CD4-positive, alpha-beta T cell treated with Interleukin-10 for 1 hour (primary cell): Measurements from ENCODE around the gene CDH23.

Source experiments
- DNase-seq: peaks from one replicate; pipeline ENCODE4 v3.0.0-alpha.2; 2020

Gene CDH23

GRCh38 chr10:71468363-71469094 lies 71.8 kb downstream of the CDH23 start:
- no peak for DNase-seq

- DNase-seq, result no peak
Measured at GRCh38 chr10:71471006-71471405, 74.3 kb downstream of the CDH23 start.

- DNase-seq, result no peak
Measured at GRCh38 chr10:71471957-71472365, 75.2 kb downstream of the CDH23 start.

GRCh38 chr10:71472466-71472865 lies 75.7 kb downstream of the CDH23 start:
- no peak for DNase-seq

- no peak for DNase-seq
Measured at GRCh38 chr10:71472912-71473311, 76.2 kb downstream of the CDH23 start.

- DNase-seq, result no peak
Measured at GRCh38 chr10:71473671-71474599, 77.2 kb downstream of the CDH23 start.

- DNase-seq, result no peak
Measured at GRCh38 chr10:71474702-71475242, 78.1 kb downstream of the CDH23 start.

- no peak for DNase-seq
Measured at GRCh38 chr10:71475243-71475871, 78.6 kb downstream of the CDH23 start.

GRCh38 chr10:71476228-71477011 lies 79.7 kb downstream of the CDH23 start:
- no peak for DNase-seq

GRCh38 chr10:71478173-71478572 lies 81.5 kb downstream of the CDH23 start:
- no peak for DNase-seq

- DNase-seq, result no peak
Measured at GRCh38 chr10:71478813-71479365, 82.2 kb downstream of the CDH23 start.

GRCh38 chr10:71479831-71480230 lies 83.1 kb downstream of the CDH23 start:
- DNase-seq, result no peak

- DNase-seq, result no peak
Measured at GRCh38 chr10:71480662-71481061, 83.9 kb downstream of the CDH23 start.

- no peak for DNase-seq
Measured at GRCh38 chr10:71481746-71482410, 85.2 kb downstream of the CDH23 start.

- no peak for DNase-seq
Measured at GRCh38 chr10:71482620-71483019, 85.9 kb downstream of the CDH23 start.

- DNase-seq, result no peak
Measured at GRCh38 chr10:71483135-71483534, 86.4 kb downstream of the CDH23 start.

- no peak for DNase-seq
Measured at GRCh38 chr10:71483885-71484751, 87.4 kb downstream of the CDH23 start.

- peak; percentile 18 for DNase-seq
Measured at GRCh38 chr10:71486484-71487114, 89.9 kb downstream of the CDH23 start.

- no peak for DNase-seq
Measured at GRCh38 chr10:71487726-71488125, 91.0 kb downstream of the CDH23 start.

- DNase-seq, result no peak
Measured at GRCh38 chr10:71489077-71489476, 92.4 kb downstream of the CDH23 start.
